HG03196 (cell line): Measurements from ENCODE around the gene DCAF6.
"Not testable (repeated sequence)": the region's sequence is repeated elsewhere in the genome, so short reads cannot be mapped to it uniquely, and the experiment has no call there.

Experiments used
- ATAC-seq: cut with Tn5 transposase; IDR thresholded peaks from one replicate; pipeline ENCODE4 v1.9.1; 2021; ENCODE audit not compliant: unreplicated experiment

DCAF6 gene, protein sequence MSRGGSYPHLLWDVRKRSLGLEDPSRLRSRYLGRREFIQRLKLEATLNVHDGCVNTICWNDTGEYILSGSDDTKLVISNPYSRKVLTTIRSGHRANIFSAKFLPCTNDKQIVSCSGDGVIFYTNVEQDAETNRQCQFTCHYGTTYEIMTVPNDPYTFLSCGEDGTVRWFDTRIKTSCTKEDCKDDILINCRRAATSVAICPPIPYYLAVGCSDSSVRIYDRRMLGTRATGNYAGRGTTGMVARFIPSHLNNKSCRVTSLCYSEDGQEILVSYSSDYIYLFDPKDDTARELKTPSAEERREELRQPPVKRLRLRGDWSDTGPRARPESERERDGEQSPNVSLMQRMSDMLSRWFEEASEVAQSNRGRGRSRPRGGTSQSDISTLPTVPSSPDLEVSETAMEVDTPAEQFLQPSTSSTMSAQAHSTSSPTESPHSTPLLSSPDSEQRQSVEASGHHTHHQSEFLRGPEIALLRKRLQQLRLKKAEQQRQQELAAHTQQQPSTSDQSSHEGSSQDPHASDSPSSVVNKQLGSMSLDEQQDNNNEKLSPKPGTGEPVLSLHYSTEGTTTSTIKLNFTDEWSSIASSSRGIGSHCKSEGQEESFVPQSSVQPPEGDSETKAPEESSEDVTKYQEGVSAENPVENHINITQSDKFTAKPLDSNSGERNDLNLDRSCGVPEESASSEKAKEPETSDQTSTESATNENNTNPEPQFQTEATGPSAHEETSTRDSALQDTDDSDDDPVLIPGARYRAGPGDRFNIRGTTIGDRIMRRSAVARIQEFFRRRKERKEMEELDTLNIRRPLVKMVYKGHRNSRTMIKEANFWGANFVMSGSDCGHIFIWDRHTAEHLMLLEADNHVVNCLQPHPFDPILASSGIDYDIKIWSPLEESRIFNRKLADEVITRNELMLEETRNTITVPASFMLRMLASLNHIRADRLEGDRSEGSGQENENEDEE

DNA sequence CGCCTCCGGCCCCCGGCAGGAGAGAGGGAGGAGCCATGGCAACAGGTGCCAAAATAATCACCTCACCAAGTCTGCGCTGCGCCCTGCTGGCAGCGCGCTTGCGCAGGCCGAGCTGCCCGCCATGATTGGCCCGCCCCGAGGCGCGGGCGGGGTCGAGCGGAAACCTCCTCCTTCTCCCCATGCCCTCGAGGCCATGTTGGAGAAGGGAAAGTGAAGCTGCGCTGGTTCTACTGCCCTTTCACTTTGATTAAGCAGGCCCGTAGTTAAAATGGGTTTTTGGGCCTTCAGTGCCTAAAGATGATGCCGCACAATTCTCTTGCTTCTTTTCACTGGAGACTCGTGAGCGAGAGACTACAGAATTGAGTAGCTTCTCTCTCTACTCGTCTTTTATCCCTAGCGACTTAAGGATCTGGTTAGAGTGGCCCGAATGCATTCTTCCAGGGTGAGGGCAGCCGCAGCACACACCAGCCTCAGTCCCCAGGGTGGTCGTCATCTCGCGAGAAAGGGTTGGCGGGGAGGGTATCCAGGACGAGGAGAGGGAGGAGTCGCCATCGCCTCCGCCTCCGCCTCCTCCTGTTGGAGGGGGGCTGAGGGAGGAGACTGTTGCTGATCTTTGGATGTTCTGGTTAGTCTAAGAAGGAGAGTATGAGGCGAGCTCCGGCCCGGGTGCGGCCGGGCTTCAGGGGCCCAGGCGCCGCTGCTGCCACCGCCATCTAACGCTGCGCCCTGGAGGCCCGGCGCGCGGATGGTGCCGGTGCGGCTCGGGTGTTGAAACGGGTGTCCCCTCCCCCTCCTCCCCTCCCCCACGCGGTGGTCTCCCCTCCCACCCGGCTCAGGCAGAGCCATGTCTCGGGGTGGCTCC lies at the start of gene DCAF6:
DCAF6 (plus strand) TSS at position 616 of the 862 bp plus-strand sequence; CDS start at position 845, 229 bp downstream.
- ATAC-seq: peak; percentile 72

DNA sequence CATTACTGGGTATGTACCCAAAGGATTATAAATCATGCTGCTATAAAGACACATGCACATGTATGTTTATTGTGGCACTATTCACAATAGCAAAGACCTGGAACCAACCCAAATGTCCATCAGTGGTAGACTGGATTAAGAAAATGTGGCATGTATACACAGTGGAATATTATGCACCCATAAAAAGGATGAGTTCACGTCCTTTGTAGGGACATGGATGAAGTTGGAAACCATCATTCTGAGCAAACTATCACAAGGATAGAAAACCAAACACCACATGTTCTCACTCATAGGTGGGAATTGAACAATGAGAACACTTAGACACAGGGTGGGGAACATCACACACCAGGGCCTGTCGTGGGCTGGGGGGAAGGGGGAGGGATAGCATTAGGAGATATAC lies 49.3 kb upstream of the DCAF6 start:
- ATAC-seq: not testable (repeated sequence)

DNA sequence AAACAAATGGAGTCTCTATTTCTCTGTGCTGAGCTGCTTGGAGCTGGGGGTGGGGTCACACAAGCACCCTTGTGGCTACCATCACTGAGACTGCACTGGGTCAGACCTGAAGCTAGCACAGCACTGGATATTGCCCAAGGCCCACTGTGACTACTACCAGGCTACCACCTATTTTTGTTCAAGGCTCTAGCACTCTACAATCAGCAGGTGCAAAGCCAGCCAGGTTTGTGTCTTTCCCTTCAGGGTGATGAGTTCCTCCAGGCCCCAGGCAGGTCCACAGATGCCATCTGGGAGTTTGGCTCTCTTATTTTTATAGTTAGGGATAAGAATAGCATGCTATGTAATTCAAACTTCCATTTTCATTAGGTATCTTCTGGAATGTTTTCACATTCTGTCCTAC lies 46.1 kb upstream of the DCAF6 start:
- no peak for ATAC-seq

DNA sequence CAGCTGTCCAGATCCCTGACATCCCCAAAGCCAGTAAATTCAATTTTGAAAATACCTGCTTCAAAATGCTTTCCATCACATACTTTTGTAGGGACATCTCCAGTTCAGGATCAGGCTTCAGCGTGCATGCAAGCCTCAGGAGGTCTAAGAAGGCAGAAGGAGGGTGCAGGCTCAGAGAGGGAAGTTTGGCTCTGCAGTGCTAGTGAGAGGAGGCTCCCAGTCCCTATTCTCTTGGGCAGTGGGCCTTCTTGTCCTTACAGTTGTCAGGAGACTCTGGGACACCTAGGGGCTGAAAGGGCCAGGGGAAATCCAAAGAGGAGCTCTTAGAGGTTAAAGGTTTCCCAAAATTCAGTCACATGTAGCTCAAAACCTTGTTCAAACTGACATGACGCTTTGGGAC lies 42.7 kb upstream of the DCAF6 start:
- ATAC-seq: no peak

DNA sequence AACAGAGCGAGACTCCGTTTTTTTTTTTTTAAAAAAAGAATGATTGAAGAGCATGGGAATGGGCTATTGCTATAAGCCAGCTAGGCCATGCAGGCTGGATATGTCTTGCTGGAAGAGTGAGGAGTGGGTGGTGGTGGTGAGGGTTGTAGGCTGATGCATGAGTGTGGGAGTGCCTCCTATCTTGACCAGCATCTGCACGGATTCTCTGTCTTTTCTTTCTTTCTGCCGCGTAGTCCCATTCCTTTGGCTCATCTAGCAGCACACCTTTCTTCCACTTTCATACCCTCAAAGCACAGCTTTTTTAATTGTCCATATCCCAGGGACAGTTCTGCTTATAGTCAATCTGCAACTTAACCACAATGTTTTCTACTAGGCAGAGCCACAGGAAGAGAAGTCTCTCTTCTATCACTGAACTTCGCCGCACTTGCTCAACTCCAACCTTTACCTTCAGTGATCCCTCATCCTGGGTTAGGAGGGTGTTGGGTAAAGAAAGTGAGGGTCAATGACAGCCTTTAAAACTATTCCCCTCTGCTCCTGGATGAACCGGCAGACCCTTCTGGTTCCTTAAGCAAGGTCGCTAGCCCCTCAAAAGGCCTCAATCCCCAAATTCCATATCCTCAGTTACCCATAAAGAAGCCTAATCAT lies 37.8 kb upstream of the DCAF6 start:
- ATAC-seq: no peak

DNA sequence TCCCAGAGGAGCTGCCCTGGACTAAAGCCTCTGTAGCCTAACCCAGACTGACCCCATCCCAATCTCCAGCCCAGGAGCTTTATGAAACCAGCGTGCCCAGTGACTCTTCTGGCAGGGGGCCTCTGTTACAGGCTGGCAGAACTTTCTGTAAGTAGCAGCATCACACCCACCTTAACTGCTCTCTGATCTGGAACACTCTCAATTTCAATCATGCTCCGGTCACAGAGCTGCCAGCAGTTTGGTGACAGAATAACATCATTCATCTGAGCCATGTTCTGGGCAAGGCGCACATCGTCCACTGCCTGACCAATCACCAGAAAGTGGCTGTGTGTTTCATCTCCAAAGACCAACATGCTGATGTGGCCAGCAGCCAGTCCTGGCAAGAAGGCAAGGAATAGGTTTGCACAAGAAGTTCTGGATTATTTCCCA lies 37.2 kb upstream of the DCAF6 start:
- ATAC-seq: peak; percentile 93

DNA sequence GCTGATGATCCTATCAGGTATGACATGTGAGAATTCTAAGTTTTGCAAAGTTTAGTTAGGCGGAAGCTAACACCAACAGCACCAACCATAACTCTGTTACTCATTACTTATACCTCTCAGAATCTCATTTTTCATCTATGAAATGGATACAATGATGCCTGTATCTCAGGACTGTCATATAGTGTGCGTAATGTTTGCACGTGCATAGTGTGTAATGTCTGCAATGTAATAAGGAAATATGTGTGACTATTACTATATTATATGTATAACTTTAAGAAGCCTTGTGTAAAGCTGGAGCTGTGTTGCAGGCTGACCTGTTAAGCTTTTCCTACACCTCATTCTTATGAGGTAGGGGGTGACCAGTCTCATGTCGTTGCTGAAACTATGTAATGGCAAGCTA lies 35.6 kb upstream of the DCAF6 start:
- ATAC-seq: no peak

DNA sequence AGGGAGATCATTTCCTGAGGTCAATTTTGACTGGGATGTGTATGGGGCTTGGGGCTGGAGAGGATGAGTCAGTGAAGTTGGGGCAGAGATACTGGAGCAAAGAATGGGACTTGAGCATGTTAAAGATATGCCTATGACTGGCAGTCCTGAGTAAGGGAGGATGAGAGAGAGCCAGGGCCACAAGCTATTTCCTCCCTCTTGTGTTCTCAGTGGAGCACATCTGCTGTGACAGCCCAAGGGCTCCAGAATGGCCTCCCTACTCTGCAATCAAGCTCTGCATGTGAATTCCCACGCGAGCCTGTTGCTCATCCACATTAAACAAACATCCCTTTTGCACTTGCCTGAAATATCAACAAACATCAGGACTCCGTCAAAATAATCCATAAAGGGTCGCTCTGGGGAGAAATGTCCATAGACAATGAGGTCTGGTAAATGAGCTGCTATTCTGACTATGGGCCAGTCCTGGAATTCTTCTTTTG lies 31.8 kb upstream of the DCAF6 start:
- no peak for ATAC-seq

DNA sequence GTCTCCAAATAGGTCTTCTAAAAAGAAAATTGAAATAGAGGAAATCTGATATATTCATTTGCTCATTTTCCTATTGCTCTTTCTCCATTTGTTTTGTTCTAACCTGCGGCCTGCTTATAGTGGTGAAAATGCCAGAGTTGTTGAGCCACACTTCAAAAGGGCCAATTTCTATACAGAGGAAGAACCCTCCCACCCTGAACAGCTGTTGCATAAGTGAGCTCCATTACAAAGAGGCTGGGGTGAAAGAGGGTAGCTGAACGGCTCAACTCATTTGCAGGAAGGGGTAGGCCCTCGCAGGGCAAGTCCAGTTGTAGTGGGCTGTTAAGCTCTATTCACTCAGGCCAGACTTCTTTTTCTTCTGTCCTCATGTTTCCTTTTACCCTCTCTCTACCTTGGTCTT lies 31.3 kb upstream of the DCAF6 start:
- ATAC-seq: no peak

DNA sequence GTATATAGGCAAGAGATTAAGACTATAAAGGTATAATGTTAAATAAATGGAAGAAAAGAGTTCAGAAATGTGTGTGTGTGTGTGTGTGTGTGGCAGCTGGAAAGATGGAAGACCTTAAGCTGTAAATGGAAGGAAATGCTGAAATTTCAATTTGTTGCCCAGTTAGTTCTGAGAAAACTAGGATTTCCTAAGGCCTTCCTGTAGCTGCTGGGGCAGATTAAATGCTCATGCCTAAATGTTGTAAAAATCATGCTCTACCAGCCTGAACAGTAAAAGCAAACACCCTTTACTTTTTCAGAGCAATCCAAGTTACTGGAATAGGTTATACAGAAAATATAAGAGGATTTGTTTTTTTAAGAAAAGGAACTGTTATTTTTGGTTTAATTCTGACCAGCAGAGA lies 30.8 kb upstream of the DCAF6 start:
- ATAC-seq: no peak

DNA sequence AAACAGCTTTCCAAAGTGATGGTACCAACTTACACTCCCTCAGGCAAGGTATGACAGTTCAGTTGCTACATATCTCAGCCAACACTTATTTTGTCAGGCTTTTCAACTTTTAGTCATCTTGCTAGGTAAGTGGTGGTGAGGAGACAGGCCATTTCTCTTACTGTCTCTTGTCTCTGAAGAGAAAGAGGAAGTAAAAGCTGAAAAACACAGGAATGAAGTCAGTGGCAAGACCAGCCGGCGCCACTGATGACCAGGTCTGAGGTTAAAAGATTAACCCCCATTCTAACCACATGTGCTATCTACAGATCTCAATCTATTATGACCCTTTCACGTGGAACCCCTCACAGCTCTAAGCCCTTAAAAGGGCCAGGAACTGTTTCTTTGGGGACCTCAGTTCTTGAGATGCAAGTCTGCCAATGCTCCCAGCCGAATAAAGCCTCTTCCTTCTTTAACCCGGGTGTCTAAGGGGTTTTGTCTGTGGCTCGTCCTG lies 26.7 kb upstream of the DCAF6 start:
- no peak for ATAC-seq

DNA sequence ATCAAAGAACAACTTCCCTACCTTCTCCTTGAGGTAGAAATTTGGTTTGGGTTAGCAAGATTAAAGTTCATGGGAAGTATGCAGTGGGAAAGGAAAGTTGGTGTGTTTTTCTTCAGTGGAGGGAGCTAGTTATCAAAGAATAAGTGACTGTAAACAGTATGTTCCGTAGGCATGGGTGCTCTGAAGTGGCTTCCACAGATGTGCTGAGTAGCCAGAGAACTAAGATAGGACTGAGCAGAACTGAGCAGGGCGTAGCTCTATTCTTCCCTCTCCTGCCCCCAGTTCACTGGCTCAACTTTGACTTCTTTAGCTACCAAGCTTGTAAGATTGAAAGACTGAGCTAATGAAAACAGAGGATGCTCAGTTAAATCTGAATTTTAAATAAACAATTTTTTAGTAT lies 26.0 kb upstream of the DCAF6 start:
- ATAC-seq: no peak

DNA sequence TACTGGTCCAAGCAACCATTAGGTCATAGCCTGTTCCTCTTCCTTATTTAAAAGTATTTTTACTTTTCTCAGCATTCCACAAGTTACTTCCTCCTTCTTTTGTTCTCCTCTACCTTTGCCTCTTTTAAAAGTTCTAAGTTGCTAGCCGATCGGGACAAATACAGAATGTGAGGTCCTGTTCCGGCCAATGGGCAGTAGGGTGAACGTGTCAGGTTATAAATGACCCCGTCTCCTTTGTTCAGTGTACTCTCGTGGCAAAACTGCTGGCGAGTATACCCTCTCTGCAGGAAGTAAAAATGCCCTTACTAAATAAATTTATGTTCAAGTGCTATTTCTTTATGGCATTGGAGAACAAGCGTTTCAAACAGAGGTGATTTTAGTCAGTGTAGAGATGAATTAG lies 25.1 kb upstream of the DCAF6 start:
- no peak for ATAC-seq

DNA sequence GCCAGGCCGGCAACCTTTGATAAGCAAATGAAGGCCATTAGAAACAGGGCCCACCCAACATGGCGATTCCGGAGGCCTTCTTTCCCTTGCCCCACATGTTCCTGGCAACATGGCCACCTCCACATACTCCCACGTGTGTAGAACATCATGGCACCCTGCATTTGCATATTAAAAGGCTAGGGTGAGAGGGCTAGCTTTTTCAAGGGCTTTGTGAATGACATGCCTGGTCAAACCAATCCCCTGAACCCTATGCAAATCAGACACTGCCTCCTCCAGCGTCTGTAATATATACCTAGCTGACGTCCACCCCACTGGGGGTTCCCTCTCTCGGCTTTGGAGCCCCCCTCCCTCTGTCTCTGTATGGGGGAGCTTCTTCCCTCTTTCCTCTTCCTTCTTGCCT lies 24.2 kb upstream of the DCAF6 start:
- ATAC-seq: no peak

DNA sequence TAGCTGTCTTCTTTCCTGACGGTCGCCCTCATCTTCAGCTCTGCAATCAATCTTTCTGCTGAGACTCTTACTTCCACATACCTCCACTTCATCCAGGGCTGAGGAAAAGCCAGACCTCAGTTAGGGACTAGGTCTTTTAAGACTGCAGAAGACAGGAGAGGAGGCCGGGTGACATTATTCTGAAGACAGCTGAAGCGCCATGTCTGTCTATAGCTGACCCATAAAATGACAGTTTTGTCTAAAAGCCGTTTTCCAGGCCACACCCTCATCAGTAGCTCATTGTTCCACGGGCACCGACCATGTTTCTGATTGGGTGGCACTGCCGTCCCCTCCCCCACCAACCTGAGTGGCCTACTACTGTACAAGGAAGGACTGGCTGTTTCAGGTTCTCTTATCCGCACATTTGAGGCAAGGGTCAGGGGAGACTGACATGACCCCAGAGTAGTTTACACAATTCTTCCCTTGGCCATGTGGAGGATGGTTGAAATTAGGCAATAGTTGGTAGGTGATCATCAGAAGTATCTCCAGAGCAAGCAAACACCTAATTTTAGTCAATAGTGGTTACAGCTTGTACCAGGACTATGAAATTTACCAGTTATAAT lies 22.5 kb upstream of the DCAF6 start, which contains the start of gene ADCY10:
ADCY10 (minus strand) TSS at position 240 of the 602 bp plus-strand sequence. CDS start 8,994 bp downstream, outside the sequence.
- ATAC-seq: no peak

DNA sequence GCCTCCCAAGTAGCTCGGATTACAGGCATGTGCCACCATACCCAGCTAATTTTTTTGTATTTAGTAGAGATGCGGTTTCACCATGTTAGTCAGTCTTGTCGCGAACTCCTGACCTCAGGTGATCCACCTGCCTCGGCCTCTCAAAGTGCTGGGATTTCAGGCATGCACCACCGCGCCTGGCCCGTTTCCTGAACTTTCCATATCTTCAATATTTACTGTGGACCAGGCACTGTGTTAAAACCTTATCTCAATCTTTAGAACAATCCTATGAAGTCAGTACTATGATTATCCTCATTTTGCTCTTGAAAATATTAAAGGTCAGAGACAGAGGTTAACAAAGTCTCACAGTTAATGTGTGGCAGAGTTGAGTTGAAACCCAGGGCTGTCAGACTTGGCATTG lies 20.9 kb upstream of the DCAF6 start:
- no peak for ATAC-seq

DNA sequence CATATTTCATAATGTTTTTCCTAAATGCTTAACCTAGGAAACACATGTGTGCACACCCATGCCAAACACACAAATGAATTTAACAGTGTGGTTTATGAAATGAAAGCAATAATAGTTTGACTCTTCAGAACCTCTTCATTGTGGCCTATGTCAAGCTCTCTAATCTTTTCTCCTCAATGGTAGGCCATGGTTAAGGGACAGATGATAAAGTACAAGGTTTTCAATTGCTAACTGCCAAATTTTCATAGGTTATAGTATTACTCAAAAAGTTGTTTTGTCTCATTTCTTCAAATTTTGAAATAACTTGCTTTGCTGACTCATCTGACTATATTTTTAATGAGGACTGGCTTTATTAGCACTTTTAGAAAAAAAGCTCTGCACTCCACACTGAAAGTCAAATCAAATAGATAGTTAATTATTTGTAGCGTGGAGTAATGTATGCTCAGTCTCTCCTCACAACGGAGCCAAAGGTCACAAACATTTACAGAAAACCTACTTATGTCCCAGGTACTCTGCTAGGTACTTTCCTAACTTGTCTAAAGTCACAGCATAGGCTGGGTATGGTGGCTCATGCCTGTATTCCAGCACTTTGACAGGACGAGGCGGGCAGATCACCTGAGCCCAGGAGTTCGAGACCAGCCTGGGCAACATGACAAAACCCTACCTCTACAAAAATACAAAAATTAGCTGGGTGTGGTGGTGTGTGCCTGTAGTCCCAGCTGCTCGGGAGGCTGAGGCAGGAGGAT lies 19.5 kb upstream of the DCAF6 start:
- ATAC-seq: no peak

DNA sequence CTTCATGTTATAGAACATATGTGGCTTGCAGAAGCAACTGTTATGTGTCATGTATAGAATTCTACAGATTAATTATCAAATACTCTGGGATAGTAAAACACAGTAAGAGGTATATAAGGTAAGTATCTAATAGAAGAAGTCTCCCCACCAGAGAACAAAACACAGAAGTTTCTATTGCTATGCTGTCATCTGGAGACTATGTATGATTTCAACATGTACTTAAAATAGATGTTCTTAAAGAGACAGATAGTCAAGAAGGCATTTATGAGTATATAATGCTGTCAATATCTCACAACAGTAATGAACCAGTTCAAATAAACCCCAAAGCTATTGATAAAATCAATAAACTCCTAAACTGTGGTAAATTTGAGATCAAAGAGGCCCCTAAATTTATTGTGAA lies 14.5 kb upstream of the DCAF6 start:
- peak; percentile 47 for ATAC-seq

DNA sequence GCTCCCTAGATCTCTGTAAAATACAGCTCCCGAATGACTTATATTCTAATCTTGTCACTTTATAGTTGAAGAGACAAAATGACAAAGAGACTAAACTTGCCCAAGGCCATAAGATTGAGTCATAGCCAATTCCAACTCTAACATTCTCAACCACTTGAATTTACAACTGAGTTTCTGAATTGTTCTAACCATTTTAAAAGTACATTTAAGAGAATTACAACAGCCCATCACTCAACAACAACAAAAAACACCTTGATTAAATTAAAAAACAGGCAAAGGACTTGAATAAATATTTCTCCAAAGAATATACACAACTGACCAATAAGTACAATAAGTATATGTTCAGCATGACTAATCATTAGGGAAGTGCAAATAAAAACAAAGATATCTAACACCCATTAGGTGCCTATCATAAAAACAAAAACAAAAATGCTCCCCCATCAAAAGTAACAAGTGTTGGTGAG lies 13.8 kb upstream of the DCAF6 start:
- ATAC-seq: no peak
